B cell (primary cell): ENCODE measurements around the gene STH. TPM values are rescaled to one million over a fixed set of nuclear protein-coding genes. Genes with fewer than 3 reads are reported as not detected.

Experiments
- ATAC-seq: fragments of 200-7000 bp; cut with Tn5 transposase; one replicate; pipeline ENCODE4 v1.10.0; 2021; ENCODE audit warnings: low read depth, mild to moderate bottlenecking, moderate number of reproducible peaks, moderate library complexity
- CTCF ChIA-PET: fragments of 350-600 bp; sonication (Branson Sonifier 250); formaldehyde crosslinking; loops from one replicate; lab custom pipeline; 2021; ENCODE audit warnings: antibody characterized with exemption, inconsistent platforms; lab: Charles Lee
- POLR2A ChIA-PET: fragments of 350-600 bp; sonication (Branson Sonifier 250); formaldehyde crosslinking; loops from one replicate; lab custom pipeline; 2021; ENCODE audit warnings: antibody characterized with exemption; lab: Charles Lee
- DNase-seq: peaks from one replicate; pipeline ENCODE4 v3.0.0; 2013
- H2AFZ ChIP-seq: 2 replicates; pipeline ENCODE4 v1.6.1; 2012; ENCODE audit warnings: mild to moderate bottlenecking, low read depth, low read length; ENCODE audit not compliant: insufficient read depth, poor library complexity, severe bottlenecking
- H3K27ac ChIP-seq, 2 donors: 1 replicate in 1 of 2; 2 replicates in 1 of 2; pipeline ENCODE4 v1.5.1; 2012 to 2013; ENCODE audit warnings: low read length in 2 of 2, mild to moderate bottlenecking in 2 of 2, moderate library complexity in 1 of 2
- H3K27me3 ChIP-seq, 4 experiments: fragments of 200-600 bp in 1 of 4; sonication (generic) in 1 of 4; replicated peaks in 1 of 4; 1 replicate in 2 of 4; 2 replicates in 2 of 4; pipeline versions ENCODE4 v1.6.1 to v1.7.0; 2013 to 2016; ENCODE audit warnings: low read length in 3 of 4, mild to moderate bottlenecking in 2 of 4, mixed read lengths in 1 of 4, moderate library complexity in 1 of 4; ENCODE audit not compliant: insufficient read depth in 4 of 4, control insufficient read depth in 3 of 4; ENCODE audit errors: control extremely low read depth in 1 of 4
- H3K36me3 ChIP-seq, 2 experiments: replicated peaks in 1 of 2; 1 replicate in 1 of 2; 2 replicates in 1 of 2; pipeline versions ENCODE4 v1.6.1 to v1.7.1; 2013; ENCODE audit warnings: low read length in 1 of 2; ENCODE audit not compliant: insufficient read depth in 2 of 2, control insufficient read depth in 1 of 2; ENCODE audit errors: control extremely low read depth in 1 of 2, extremely low read depth in 1 of 2
- H3K4me1 ChIP-seq, 2 donors: fragments of 200-600 bp in 1 of 2; sonication (generic) in 1 of 2; 1 replicate in 1 of 2; 2 replicates in 1 of 2; pipeline versions ENCODE4 v1.5.1 to v1.6.1; 2013 to 2017; ENCODE audit warnings: low read length in 2 of 2; ENCODE audit not compliant: control insufficient read depth in 2 of 2, insufficient read depth in 2 of 2
- H3K4me2 ChIP-seq: replicated peaks from 2 replicates; pipeline ENCODE3; 2012; ENCODE audit warnings: mild to moderate bottlenecking, low read depth, low read length; ENCODE audit not compliant: poor library complexity, severe bottlenecking
- H3K4me3 ChIP-seq, 5 experiments: fragments of 200-600 bp in 1 of 5; sonication (generic) in 1 of 5; 1 replicate in 3 of 5; 2 replicates in 2 of 5; pipeline versions ENCODE4 v1.5.1 to v1.7.0; 2011 to 2016; ENCODE audit warnings: low read length in 4 of 5, mild to moderate bottlenecking in 4 of 5, low read depth in 2 of 5, control low read depth in 1 of 5, moderate library complexity in 1 of 5; ENCODE audit not compliant: insufficient read depth in 1 of 5; ENCODE audit errors: control extremely low read depth in 1 of 5, extremely low read depth in 1 of 5
- H3K79me2 ChIP-seq: fragments of 200-600 bp; sonication (generic); one replicate; pipeline ENCODE4 v1.6.0; 2016; ENCODE audit warnings: low read length; ENCODE audit not compliant: control insufficient read depth, insufficient read depth
- H3K9ac ChIP-seq: fragments of 200-600 bp; sonication (generic); 2 replicates; pipeline ENCODE4 v1.6.1; 2017; ENCODE audit warnings: mild to moderate bottlenecking, low read length, moderate library complexity
- H3K9me3 ChIP-seq, 3 donors: one replicate each; pipeline versions ENCODE4 v1.6.1 to v1.7.1; 2013; ENCODE audit warnings: low read length in 2 of 3; ENCODE audit not compliant: control insufficient read depth in 2 of 3, insufficient read depth in 1 of 3; ENCODE audit errors: control extremely low read depth in 1 of 3
- H4K20me1 ChIP-seq: 2 replicates; pipeline ENCODE4 v1.6.0; 2012; ENCODE audit warnings: mild to moderate bottlenecking, low read length; ENCODE audit not compliant: insufficient read depth, control insufficient read depth, poor library complexity, severe bottlenecking
- H3K27ac Mint-ChIP-seq: one replicate; pipeline ENCODE4 v1.8.0; 2021; ENCODE audit warnings: mixed read lengths
- H3K27me3 Mint-ChIP-seq: one replicate; pipeline ENCODE4 v1.8.0; 2021; ENCODE audit warnings: mixed read lengths
- H3K4me1 Mint-ChIP-seq: one replicate; pipeline ENCODE4 v1.8.0; 2021; ENCODE audit warnings: mixed read lengths
- H3K4me3 Mint-ChIP-seq: one replicate; pipeline ENCODE4 v1.8.0; 2021; ENCODE audit warnings: mixed read lengths
- H3K9me3 Mint-ChIP-seq: one replicate; pipeline ENCODE4 v1.8.0; 2022; ENCODE audit warnings: mixed read lengths; ENCODE audit not compliant: insufficient read depth
- EZH2 ChIP-seq: IDR thresholded peaks from 2 replicates; pipeline ENCODE4 v1.6.1; 2012; ENCODE audit warnings: borderline replicate concordance, low read depth, mild to moderate bottlenecking, moderate library complexity, low read length; ENCODE audit not compliant: insufficient read depth, poor library complexity, severe bottlenecking
- WGBS: methylation state at CpG from one replicate; pipeline ENCODE4 v1.1.5; 2013; ENCODE audit warnings: missing lambda C conversion rate; ENCODE audit not compliant: insufficient coverage; 5-methylcytosine and 5-hydroxymethylcytosine counted together
- intact Hi-C: fragments of 100-400 bp; cut with micrococcal nuclease; formaldehyde crosslinking; loops from one replicate; pipeline ENCODE4 v1.10.0; 2022
- polyA plus RNA-seq: library from polyadenylated mRNA; depleted of rRNA; stranded (reverse); fragments of >200 nt; gene quantifications from 2 replicates; pipeline ENCODE4 v1.2.3, GENCODE V29; 2012
- total RNA-seq, 2 donors: library from RNA; stranded (reverse); fragments of 120-200 nt in 1 of 2; gene quantifications; 1 replicate in 1 of 2; 2 replicates in 1 of 2; pipeline versions ENCODE4 v1.2.3 to v1.2.4, GENCODE V29; 2013 to 2022
- TF ChIP-seq, protein P1 (sequence below): fragments of 200-600 bp; IDR thresholded peaks from one replicate; pipeline ENCODE4 v1.8.0; 2022; ENCODE audit warnings: antibody characterized with exemption, mild to moderate bottlenecking

The STH gene
- total and polyA plus RNA-seq, 2 donors (not counting 1 experiment from before 2014, with no cell fraction given) = not detected

DNA sequence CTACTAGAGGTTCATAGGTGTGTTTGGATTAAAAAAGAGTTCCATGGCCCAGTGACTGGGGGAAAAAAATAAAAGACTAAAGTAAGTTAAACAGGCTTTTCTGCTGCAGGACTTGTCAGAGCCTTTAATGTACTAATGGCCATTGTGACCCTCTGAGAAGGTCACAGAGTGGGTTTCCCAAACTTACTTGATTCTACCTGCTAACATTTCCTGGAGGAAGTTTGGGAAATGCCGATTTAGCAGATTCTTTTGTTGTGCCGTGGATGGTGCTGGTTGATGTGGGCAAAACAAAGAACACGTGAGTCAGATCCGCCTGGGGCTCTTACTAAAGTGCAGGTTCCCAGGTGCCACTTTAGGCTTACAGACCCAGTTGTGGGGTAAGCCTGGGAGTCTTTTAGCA lies 13.6 kb upstream of the STH start:
- Histone ChIP-seq H3K4me1 (no peaks in the 10 kb centered on the region), H4K20me1 (no peaks in the 10 kb centered on the region), H3K4me2 (no peak overlapping the region), H3K4me3 (no peak overlapping the region), H3K9ac (no peak overlapping the region), H3K79me2 (no peaks in the 10 kb centered on the region), H3K36me3 (no peaks in the 10 kb centered on the region), H2AFZ (no peak overlapping the region), H3K27ac (no peak overlapping the region), H3K9me3 (no peaks in the 10 kb centered on the region), H3K27me3 (no peaks in the 10 kb centered on the region)
- Mint-ChIP-seq H3K9me3 (no peaks in the 10 kb centered on the region), H3K27ac (no peak overlapping the region), H3K27me3 (peaks cover 4% of the 10 kb centered on the region), H3K4me1 (no peaks in the 10 kb centered on the region), H3K4me3 (no peak overlapping the region)
- CTCF ChIA-PET = no interaction called here
- no peak for TF ChIP-seq EZH2
- TF ChIP-seq, protein P1, sequence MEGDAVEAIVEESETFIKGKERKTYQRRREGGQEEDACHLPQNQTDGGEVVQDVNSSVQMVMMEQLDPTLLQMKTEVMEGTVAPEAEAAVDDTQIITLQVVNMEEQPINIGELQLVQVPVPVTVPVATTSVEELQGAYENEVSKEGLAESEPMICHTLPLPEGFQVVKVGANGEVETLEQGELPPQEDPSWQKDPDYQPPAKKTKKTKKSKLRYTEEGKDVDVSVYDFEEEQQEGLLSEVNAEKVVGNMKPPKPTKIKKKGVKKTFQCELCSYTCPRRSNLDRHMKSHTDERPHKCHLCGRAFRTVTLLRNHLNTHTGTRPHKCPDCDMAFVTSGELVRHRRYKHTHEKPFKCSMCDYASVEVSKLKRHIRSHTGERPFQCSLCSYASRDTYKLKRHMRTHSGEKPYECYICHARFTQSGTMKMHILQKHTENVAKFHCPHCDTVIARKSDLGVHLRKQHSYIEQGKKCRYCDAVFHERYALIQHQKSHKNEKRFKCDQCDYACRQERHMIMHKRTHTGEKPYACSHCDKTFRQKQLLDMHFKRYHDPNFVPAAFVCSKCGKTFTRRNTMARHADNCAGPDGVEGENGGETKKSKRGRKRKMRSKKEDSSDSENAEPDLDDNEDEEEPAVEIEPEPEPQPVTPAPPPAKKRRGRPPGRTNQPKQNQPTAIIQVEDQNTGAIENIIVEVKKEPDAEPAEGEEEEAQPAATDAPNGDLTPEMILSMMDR = no peak
- intact Hi-C loops = no loop called here
- ATAC-seq = no peak
- POLR2A ChIA-PET = no interaction called here
- DNase-seq = no peak
- 85% methylated on average over 4 of the region's 4 CpGs for WGBS

DNA sequence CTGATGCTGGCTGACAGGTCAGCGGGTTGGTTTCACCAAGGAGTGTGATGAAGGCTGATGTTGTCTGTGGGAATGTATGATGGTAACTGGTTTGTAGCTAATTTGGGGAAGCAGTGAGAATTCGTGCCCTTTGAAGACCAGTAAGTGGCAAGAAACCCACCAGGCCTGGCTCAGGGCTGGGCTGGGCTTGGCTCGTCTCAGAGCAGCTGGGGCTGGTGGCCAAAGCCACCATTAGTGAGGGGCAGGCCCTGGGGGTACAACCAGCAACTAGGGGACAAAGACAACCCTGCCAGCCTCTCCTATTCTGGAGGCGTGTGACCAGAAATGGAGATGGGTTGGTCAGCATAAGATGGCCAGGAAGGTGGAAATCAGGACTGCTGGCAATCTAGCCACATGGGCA lies 13.0 kb upstream of the STH start:
- no peak for TF ChIP-seq EZH2
- TF ChIP-seq, protein P1 = no peak
- intact Hi-C loops = no loop called here
- no peaks in the 10 kb centered on the region for H3K4me1 Mint-ChIP-seq
- no peak overlapping the region for H3K27ac ChIP-seq
- ATAC-seq (no peak), DNase-seq (no peak)
- WGBS = 92% methylated on average over 4 of the region's 4 CpGs
- H3K27me3 Mint-ChIP-seq = peaks cover 4% of the 10 kb centered on the region
- ChIA-PET POLR2A (no interaction called here), CTCF (no interaction called here)
- no peaks in the 10 kb centered on the region for H3K4me1 ChIP-seq
- H3K36me3 ChIP-seq = no peaks in the 10 kb centered on the region
- H3K9me3 ChIP-seq = no peaks in the 10 kb centered on the region
- no peak overlapping the region for H3K9ac ChIP-seq
- no peak overlapping the region for H3K4me3 Mint-ChIP-seq
- no peak overlapping the region for H2AFZ ChIP-seq
- no peak overlapping the region for H3K4me2 ChIP-seq
- H3K4me3 ChIP-seq = no peak overlapping the region
- no peaks in the 10 kb centered on the region for H4K20me1 ChIP-seq
- no peaks in the 10 kb centered on the region for H3K79me2 ChIP-seq
- no peaks in the 10 kb centered on the region for H3K27me3 ChIP-seq
- H3K27ac Mint-ChIP-seq = no peak overlapping the region
- no peaks in the 10 kb centered on the region for H3K9me3 Mint-ChIP-seq
